GM19467 (cell line): ENCODE measurements around the gene LEFTY2.
"Not testable (repeated sequence)": the region's sequence is repeated elsewhere in the genome, so short reads cannot be mapped to it uniquely, and the experiment has no call there.

ENCODE experiments used
- ATAC-seq: cut with Tn5 transposase; IDR thresholded peaks from one replicate; pipeline ENCODE4 v1.9.1; 2021; ENCODE audit warnings: mild to moderate bottlenecking, moderate library complexity; ENCODE audit not compliant: unreplicated experiment

The LEFTY2 gene

GRCh38 chr1:225941187-225941941, at the start of gene LEFTY2:
LEFTY2 (minus strand) TSS chr1:225941220; CDS start chr1:225941140, 80 bp downstream.
- ATAC-seq: no peak

- ATAC-seq: no peak
These were observed 46.7 kb upstream of the LEFTY2 start for GRCh38 chr1:225987491-225988316.

DNA sequence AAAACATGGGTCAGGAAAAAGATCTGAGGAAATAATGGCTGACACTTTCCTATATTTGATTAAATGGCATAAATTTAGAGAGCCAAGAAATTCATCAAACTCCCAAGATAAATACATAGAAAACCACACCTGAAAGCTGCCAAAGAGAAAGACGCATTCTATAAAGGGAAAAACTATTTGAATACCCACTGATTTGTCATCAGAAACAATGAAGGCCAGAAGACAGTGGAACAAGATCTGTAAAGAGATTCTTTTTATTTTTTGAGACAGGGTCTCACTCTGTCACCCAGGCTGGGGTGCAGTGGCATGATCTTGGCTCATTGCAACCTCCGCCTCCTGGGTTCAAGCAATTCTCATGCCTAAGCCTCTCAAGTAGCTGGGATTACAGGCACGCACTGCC, 40.7 kb upstream of the LEFTY2 start:
- no peak for ATAC-seq

- no peak for ATAC-seq
These were observed 39.2 kb upstream of the LEFTY2 start for GRCh38 chr1:225980005-225980836.

DNA sequence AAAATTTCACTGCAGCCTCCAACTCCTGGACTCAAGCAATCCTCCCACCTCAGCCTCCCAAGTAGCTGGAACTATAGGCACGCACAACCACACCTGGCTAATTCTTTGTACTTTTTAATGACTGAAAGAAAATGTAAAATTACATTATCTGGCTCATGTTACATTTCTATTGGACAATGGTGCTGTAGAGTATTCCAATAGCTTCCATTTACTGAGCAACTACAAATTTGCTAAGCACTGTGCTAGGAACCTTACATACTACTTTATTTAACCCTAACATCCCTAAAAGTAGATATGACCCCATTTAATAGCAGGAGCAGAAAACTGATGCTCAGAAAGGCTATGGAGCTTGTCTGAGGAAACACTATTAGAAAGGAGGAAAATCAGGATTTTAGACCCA, 38.4 kb upstream of the LEFTY2 start:
- ATAC-seq: no peak

DNA sequence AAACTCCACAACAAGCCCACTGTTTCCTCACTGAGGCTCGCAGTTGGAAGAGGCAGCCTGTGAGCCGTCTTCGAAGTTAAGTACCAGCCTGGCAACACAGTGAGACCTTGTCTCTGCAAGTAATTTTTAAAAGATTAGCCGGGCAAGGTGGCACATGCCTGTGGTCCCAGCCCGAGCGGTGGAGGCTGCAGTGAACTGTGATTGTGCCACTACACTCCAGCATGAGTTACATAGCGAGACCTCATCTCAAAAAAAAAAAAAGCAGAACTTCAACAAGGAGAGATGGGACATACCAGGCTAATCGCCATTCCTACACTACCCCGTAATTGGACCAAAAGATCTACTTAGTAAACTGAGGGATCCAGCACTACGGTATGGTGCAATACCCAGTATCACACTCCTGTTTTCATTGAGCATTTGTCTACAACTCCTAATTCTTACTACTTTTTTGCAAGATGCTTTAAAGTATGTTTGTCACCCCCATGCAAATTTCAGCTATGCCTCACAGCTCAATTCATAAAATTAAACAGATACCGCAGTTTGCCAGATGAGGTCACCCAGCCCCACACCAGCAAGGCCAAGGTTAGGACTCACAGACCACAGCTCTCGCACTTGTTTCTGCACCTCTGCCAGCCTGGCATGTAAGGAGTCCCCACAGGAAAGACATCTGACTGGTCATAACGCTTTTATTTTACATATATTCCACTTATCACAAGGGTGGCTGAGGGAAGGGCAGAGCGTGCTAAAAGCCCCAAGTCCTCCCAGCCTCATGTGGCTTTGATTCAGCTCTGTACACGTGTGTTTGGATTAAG, 37.1 kb upstream of the LEFTY2 start:
- no peak for ATAC-seq

DNA sequence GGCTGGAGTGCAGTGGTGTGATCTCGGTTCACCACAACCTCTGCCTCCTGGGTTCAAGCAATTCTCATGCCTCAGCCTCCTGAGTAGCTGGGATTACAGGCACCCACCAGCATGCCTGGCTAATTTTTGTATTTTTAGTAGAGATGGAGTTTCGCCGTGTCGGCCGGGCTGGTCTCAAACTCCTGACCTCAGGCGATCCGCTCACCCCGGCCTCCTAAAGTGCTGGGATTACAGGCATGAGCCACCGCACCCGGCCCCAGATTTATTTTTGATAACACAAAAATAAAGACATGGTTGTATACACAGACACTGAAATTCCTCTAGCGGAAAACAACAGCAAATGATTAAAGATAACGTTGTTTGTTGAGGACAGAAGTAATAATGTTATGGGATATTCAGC, 34.1 kb upstream of the LEFTY2 start:
- ATAC-seq: not testable (repeated sequence)

- no peak for ATAC-seq
These were observed 33.4 kb upstream of the LEFTY2 start for GRCh38 chr1:225974454-225974853.

GRCh38 chr1:225973158-225973557, 32.1 kb upstream of the LEFTY2 start:
- no peak for ATAC-seq

- ATAC-seq: no peak
These were observed 31.5 kb upstream of the LEFTY2 start for GRCh38 chr1:225972344-225973152.

- ATAC-seq: not testable (repeated sequence)
These were observed 29.7 kb upstream of the LEFTY2 start for GRCh38 chr1:225970592-225971157.

GRCh38 chr1:225969751-225970150, 28.7 kb upstream of the LEFTY2 start:
- not testable (repeated sequence) for ATAC-seq

- no peak for ATAC-seq
These were observed 24.2 kb upstream of the LEFTY2 start for GRCh38 chr1:225965231-225965630.

DNA sequence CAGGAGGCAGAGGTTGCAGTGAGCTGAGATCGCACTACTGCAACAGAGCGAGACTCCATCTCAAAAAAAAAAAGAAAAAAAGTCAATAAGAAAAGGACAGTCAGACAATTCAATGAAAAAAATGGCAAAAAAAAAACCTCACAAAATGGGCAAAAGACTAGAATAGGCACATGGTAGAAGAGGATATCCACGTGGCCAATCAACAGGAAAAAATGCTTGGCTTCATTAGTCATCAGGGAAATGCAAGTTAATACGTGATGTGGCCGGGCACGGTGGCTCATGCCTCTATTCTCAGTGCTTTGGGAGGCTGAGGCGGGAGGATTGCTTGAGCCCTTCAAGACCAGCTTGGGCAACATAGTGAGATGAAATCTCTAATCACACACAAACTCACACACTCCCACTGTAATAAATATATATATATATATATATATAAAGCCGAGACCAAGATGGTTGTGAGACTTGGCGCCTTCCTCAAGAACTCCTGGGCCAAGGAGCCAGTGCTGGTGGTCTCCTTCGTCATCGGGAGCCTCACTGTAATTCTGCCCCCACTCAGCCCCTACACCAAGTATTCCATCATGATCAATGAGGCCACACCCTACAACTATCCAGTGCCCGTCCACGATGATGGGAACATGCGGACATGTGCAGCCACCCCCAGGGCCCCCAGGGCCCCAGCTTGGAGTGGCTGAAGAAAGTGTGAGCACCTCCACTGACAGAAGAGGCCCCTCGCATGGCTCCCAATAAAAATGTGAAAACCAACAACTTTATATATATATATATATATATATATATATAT, 22.9 kb upstream of the LEFTY2 start:
- ATAC-seq: no peak

DNA sequence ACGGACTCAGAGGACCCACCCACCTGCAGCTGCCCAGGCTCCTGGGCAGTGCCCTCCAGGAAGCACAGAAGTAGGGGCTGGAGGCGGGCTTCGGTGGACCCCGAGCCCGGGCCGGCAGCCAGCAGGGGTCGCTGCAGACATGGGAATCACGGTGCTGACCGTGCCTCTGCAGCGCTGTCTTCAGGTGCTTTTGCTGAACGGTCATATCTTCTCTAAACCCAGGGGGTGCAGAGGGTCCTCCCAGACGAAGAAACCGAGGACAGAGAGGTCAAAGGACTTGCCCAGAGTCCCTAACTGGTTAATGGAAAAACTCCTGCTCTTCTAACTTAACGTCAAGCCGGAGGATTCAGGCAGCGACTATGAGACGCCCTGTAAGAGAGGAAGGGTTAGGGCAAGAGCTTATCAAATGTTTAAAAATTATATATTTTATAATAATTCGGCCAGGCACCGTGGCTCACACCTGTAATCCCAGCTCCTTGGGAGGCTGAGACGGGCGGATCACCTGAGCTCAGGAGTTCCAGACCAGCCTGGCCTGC, 21.5 kb upstream of the LEFTY2 start:
- ATAC-seq: no peak

DNA sequence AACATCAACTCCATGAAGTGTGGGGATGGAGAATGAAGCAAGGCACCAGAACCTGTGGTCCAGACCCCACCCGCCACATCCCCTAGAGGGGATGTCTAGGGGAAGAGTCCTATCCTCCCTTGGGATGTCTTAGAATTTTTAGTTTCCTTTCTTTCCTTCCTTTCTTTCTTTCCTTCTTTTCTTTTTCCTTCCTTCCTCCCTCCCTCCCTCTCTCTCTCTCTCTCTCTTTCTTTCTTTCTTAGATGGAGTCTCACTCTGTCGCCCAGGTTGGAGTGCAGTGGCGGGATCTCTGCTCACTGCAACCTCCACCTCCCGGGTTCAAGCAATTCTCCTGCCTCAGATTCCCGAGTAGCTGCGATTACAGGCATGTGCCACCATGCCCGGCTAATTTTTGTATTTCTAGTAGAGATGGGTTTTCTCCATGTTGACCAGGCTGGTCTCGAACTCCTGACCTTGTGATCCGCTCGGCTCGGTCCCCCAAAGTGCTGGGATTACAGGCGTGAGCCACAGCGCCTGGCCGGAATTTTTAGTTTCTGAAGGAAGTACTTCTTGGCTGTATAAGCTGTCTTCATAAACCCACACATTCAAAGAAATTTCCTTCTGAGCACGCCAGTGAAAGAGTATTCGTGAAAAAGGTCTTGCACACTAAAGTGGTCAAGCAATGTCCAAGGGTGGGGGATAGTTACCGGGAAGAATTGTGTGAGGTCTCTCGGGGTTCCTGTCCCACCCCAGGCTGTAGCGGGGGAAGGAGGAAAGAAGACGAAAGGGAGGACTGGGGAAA, 20.8 kb upstream of the LEFTY2 start:
- no peak for ATAC-seq

DNA sequence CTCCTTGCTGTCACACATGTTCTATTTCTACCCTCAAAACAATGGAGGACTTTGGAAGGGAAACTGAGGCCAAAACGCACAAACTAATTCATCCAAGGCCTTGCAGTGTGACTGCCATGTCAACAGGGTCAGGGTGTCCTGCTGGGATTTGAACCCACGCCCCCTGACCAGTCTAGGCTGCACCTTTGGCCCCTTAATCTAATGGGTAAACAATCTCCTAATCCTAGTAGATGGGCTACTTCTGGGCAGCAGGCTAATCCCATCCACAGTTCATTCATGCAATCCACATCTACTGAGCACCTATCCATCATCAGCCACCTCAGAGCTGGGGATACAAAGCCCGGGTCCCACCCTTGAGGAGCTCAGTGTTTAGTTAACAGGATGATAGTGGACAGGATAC, 17.0 kb upstream of the LEFTY2 start:
- no peak for ATAC-seq
